ENCODE measurements around the gene MDP1.

GRCh38 chr14:24258548-24259265, 42.8 kb upstream of the MDP1 start:
- no peak for TF ChIP-seq YY1 (IDR thresholded peaks at IDR 0.05; ENCODE audit: insufficient read depth, insufficient read length)
- TF ChIP-seq ZNF274 (IDR thresholded peaks at IDR 0.05; ENCODE audit: low read depth, low read length): no peak
- no peak for TF ChIP-seq SUZ12 (IDR thresholded peaks at IDR 0.05; ENCODE audit: extremely low read depth, insufficient read depth, insufficient read length)

Measured in NT2/D1 (cell line).